ENCODE data around the gene CD209. TPM values are rescaled to one million over a fixed set of nuclear protein-coding genes. Genes with fewer than 3 reads are reported as not detected.
A peak's percentile ranks its signal among the peaks of the same experiment; 100 is the strongest.

CD209 gene
- polyA plus RNA-seq, 3 donors: 1.1 to 2.1 (median 1.8) TPM

- peak overlapping the region in 2 of 7 donors; percentile 46 to 61 for H3K27ac Mint-ChIP-seq
- no peaks in the 10 kb centered on the region for H3K27me3 ChIP-seq (ENCODE audit: control insufficient read depth in 2 of 2, insufficient read depth in 2 of 2, low read length in 2 of 2)
- no peak overlapping the region for H3K4me2 ChIP-seq (replicated peaks; ENCODE audit: extremely low read depth, low read length, poor library complexity, severe bottlenecking)
- no peak overlapping the region for H3K4me3 ChIP-seq (replicated peaks in 1 of 3; ENCODE audit: low read depth in 2 of 3, low read length in 3 of 3)
- H3K4me1 ChIP-seq (ENCODE audit: control insufficient read depth in 1 of 2, insufficient read depth in 2 of 2, low read length in 2 of 2): peaks cover 26 to 34% of the 10 kb centered on the region in 2 donors
- H3K27ac ChIP-seq (ENCODE audit: low read depth in 1 of 2, low read length in 2 of 2): no peak overlapping the region
- no peak overlapping the region for H2AFZ ChIP-seq (ENCODE audit: insufficient read depth, low read depth, low read length, poor library complexity, severe bottlenecking)
- no peak for DNase-seq
- WGBS (ENCODE audit: insufficient coverage): 93% methylated on average over 25 of the region's 26 CpGs
- TF ChIP-seq, protein P1, sequence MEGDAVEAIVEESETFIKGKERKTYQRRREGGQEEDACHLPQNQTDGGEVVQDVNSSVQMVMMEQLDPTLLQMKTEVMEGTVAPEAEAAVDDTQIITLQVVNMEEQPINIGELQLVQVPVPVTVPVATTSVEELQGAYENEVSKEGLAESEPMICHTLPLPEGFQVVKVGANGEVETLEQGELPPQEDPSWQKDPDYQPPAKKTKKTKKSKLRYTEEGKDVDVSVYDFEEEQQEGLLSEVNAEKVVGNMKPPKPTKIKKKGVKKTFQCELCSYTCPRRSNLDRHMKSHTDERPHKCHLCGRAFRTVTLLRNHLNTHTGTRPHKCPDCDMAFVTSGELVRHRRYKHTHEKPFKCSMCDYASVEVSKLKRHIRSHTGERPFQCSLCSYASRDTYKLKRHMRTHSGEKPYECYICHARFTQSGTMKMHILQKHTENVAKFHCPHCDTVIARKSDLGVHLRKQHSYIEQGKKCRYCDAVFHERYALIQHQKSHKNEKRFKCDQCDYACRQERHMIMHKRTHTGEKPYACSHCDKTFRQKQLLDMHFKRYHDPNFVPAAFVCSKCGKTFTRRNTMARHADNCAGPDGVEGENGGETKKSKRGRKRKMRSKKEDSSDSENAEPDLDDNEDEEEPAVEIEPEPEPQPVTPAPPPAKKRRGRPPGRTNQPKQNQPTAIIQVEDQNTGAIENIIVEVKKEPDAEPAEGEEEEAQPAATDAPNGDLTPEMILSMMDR (IDR thresholded peaks at IDR 0.05): no peak
- intact Hi-C loops (cut with micrococcal nuclease): loop anchor here in 1 of 2 donors (5.0 kb wide), 1 partner anchor 33 kb away; the partner anchor contains the start of gene CD209
- peaks cover 0 to 5% (median 0%) of the 10 kb centered on the region in 7 donors for H3K9me3 Mint-ChIP-seq
- H3K27me3 Mint-ChIP-seq (ENCODE audit: low read depth in 3 of 3): peaks cover 0 to 5% (median 5%) of the 10 kb centered on the region in 3 donors
- no peaks in the 10 kb centered on the region for H3K36me3 ChIP-seq (replicated peaks in 1 of 2; ENCODE audit: control insufficient read depth in 1 of 2, insufficient read depth in 2 of 2, low read length in 2 of 2)
- peaks cover 29% of the 10 kb centered on the region for H3K4me1 Mint-ChIP-seq
- no peaks in the 10 kb centered on the region for H3K9me3 ChIP-seq (replicated peaks in 1 of 2; ENCODE audit: control insufficient read depth in 1 of 2, insufficient read depth in 1 of 2, low read length in 2 of 2)
- no peaks in the 10 kb centered on the region for H3K79me2 ChIP-seq (ENCODE audit: insufficient read depth, low read length)
- no peak overlapping the region for H3K9ac ChIP-seq (ENCODE audit: insufficient read depth, low read length, poor library complexity, severe bottlenecking)
- no peaks in the 10 kb centered on the region for H4K20me1 ChIP-seq (ENCODE audit: insufficient read depth, low read length)
- no peak overlapping the region for H3K4me3 Mint-ChIP-seq
- no peaks in the 10 kb centered on the region for H3K36me3 Mint-ChIP-seq
Measured at GRCh38 chr19:7779631-7780486, 32.5 kb upstream of the CD209 start.

- no peaks in the 10 kb centered on the region for H3K36me3 Mint-ChIP-seq
- Histone ChIP-seq H3K27ac (ENCODE audit: low read depth in 1 of 2, low read length in 2 of 2) (no peak overlapping the region), H3K4me1 (ENCODE audit: control insufficient read depth in 1 of 2, insufficient read depth in 2 of 2, low read length in 2 of 2) (peaks cover 24 to 34% of the 10 kb centered on the region in 2 donors), H2AFZ (ENCODE audit: insufficient read depth, low read depth, low read length, poor library complexity, severe bottlenecking) (no peak overlapping the region), H4K20me1 (ENCODE audit: insufficient read depth, low read length) (no peaks in the 10 kb centered on the region), H3K36me3 (replicated peaks in 1 of 2; ENCODE audit: control insufficient read depth in 1 of 2, insufficient read depth in 2 of 2, low read length in 2 of 2) (no peaks in the 10 kb centered on the region), H3K4me2 (replicated peaks; ENCODE audit: extremely low read depth, low read length, poor library complexity, severe bottlenecking) (peak overlapping the region; percentile 22), H3K4me3 (replicated peaks in 1 of 3; ENCODE audit: low read depth in 2 of 3, low read length in 3 of 3) (no peak overlapping the region), H3K79me2 (ENCODE audit: insufficient read depth, low read length) (no peaks in the 10 kb centered on the region), H3K9me3 (replicated peaks in 1 of 2; ENCODE audit: control insufficient read depth in 1 of 2, insufficient read depth in 1 of 2, low read length in 2 of 2) (no peaks in the 10 kb centered on the region), H3K27me3 (ENCODE audit: control insufficient read depth in 2 of 2, insufficient read depth in 2 of 2, low read length in 2 of 2) (no peaks in the 10 kb centered on the region), H3K9ac (ENCODE audit: insufficient read depth, low read length, poor library complexity, severe bottlenecking) (no peak overlapping the region)
- H3K4me3 Mint-ChIP-seq: no peak overlapping the region
- peaks cover 29% of the 10 kb centered on the region for H3K4me1 Mint-ChIP-seq
- peaks cover 0 to 5% (median 5%) of the 10 kb centered on the region in 3 donors for H3K27me3 Mint-ChIP-seq (ENCODE audit: low read depth in 3 of 3)
- H3K9me3 Mint-ChIP-seq: peaks cover 0 to 2% (median 0%) of the 10 kb centered on the region in 7 donors
- TF ChIP-seq, protein P1 (IDR thresholded peaks at IDR 0.05): no peak
- DNase-seq: peak; percentile 18 to 55 (median 49)
- intact Hi-C loops (cut with micrococcal nuclease): no loop called here
- WGBS (ENCODE audit: insufficient coverage): 34% methylated on average over 3 of the region's 5 CpGs
- peak overlapping the region in 2 of 7 donors; percentile 29 to 37 for H3K27ac Mint-ChIP-seq
Measured at GRCh38 chr19:7778081-7778480, 30.7 kb upstream of the CD209 start.

All from CD14-positive monocyte (primary cell).